Measurements from ENCODE around the gene ZDHHC12.

Gene ZDHHC12

DNA sequence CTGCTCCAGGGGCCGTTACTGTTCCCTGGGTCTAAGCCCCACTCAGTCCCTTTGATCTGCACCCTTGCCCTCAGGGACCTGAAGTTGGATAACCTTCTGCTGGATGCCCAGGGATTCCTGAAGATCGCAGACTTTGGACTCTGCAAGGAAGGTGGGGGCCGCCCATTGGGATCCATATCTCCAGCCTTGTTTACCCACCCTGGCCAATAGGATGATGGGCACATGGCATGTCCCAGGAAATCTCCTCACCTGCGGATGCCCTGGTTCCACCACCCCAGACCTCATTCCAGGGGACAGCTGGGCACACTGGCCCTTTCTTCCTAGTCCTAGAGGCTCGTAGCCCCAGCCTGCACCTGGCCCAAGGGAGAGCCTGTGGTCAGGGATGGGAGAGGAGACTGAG, 5.5 kb downstream of the ZDHHC12 start:
- H3K4me3 ChIP-seq (replicated peaks in 1 of 2; ENCODE audit: low read depth in 2 of 2, low read length in 2 of 2): no peak overlapping the region

DNA sequence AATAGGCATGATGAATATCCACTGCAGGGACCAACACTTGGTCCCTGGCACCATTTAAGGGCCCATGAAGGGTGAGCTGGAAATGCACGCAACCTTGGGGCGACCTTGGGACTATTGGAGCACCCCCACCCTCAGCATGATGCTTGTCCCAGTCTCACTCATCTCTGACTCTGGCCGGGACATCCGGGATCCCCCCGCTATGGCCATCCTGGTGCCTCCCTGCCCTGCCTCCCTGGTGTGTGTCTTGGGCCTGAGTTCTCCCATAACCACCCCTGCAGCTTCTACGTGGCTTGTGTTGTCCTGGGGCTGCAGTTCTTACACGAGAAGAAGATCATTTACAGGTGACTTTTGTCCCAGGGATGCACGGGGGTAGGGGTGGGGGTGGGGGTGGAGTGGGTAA, 5.9 kb downstream of the ZDHHC12 start:
- TF ChIP-seq, protein P1, sequence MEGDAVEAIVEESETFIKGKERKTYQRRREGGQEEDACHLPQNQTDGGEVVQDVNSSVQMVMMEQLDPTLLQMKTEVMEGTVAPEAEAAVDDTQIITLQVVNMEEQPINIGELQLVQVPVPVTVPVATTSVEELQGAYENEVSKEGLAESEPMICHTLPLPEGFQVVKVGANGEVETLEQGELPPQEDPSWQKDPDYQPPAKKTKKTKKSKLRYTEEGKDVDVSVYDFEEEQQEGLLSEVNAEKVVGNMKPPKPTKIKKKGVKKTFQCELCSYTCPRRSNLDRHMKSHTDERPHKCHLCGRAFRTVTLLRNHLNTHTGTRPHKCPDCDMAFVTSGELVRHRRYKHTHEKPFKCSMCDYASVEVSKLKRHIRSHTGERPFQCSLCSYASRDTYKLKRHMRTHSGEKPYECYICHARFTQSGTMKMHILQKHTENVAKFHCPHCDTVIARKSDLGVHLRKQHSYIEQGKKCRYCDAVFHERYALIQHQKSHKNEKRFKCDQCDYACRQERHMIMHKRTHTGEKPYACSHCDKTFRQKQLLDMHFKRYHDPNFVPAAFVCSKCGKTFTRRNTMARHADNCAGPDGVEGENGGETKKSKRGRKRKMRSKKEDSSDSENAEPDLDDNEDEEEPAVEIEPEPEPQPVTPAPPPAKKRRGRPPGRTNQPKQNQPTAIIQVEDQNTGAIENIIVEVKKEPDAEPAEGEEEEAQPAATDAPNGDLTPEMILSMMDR (IDR thresholded peaks at IDR 0.05; ENCODE audit: low read depth, low read length): no peak
- H3K4me3 ChIP-seq (replicated peaks in 1 of 2; ENCODE audit: low read depth in 2 of 2, low read length in 2 of 2): no peak overlapping the region
- no peak for DNase-seq (ENCODE audit: low read depth in 2 of 2)

More for the DNA sequence above, 5.5 kb downstream of the ZDHHC12 start:
- DNase-seq (ENCODE audit: low read depth in 2 of 2): no peak
- TF ChIP-seq, protein P1 (IDR thresholded peaks at IDR 0.05; ENCODE audit: low read depth, low read length): no peak

DNA sequence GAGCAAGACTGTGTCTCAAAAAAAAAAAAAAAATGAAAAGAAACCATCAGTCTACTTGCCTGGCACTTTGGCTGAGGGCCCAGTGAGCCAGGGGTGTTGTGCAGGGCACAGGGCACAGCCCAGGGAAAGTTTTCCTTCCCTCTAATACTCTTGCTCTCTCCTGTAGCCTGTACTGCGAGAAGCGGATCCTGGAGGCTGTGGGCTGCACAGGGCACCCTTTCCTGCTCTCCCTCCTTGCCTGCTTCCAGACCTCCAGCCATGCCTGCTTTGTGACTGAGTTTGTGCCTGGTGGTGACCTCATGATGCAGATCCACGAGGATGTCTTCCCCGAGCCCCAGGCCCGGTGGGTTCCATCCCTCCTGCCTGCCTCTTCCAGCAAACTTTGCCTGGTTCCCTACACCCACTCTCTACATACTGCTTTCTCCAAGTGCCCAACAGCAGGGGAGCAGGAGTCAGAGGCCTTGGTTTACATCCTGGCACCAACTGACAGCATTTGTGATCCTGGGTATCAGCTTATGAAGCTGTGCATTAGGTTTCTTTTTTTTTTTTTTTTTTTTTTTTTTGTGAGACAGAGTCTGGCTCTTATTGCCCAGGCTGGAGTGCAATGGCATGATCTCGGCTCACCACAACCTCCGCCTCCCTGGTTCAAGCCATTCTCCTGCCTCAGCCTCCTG, 7.2 kb downstream of the ZDHHC12 start:
- no peak overlapping the region for H3K4me3 ChIP-seq (replicated peaks in 1 of 2; ENCODE audit: low read depth in 2 of 2, low read length in 2 of 2)
- DNase-seq (ENCODE audit: low read depth in 2 of 2): no peak

DNA sequence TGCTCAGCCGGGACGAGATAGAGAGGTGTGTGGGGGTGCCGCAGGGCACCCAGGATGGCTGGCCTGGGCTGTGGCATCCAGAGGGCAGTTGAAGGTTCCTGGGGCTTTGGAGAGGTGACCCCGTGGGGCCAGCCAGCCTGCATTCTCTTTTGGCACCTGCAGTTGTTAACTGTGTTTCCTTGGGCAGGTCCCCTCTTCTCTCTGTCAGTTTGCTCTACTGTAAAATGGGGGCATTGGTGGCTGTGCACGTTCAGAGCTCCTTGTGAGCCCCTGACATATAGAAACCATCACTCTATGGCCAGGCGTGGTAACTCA, 8.5 kb downstream of the ZDHHC12 start:
- no peak overlapping the region for H3K4me3 ChIP-seq (replicated peaks in 1 of 2; ENCODE audit: low read depth in 2 of 2, low read length in 2 of 2)
- TF ChIP-seq, protein P1 (IDR thresholded peaks at IDR 0.05; ENCODE audit: low read depth, low read length): no peak
- DNase-seq (ENCODE audit: low read depth in 2 of 2): no peak

More for the DNA sequence above, 7.2 kb downstream of the ZDHHC12 start:
- TF ChIP-seq, protein P1 (IDR thresholded peaks at IDR 0.05; ENCODE audit: low read depth, low read length): no peak

DNA sequence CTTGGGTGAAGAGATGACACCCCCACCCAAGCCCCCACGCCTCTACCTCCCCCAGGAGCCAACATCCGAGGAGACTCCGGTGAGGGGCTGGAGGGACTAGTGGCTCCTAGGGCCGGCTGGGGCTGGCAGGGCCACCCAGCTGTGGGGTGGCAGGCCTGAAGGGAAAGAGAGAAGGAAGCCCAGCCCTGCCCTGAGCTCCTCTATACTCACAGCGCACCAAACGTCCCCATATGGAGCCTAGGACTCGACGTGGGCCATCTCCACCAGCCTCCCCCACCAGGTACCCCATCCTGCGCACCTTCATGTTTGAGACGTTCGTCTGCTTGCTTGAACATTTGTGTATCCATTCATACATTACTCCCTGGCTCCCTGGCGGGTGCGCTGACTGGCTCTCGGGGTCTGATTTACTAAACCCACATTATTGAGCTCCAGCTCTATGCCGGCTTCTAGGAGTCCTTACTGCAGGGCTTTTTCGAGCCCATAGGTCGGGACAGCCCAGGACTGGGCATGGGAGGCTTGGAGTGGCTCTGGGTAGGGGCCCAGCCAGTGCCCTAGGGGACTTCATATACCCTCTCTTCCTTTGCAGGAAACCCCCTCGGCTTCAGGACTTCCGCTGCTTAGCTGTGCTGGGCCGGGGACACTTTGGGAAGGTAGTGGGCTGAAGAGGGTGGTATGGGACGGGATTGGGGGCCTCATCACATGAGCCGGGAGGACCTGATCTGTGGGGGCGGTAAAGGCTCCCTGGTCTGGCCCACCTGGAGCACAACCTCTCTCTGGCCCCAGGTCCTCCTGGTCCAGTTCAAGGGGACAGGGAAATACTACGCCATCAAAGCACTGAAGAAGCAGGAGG, 9.1 kb downstream of the ZDHHC12 start:
- TF ChIP-seq, protein P1 (IDR thresholded peaks at IDR 0.05; ENCODE audit: low read depth, low read length): no peak
- DNase-seq (ENCODE audit: low read depth in 2 of 2): no peak
- no peak overlapping the region for H3K4me3 ChIP-seq (replicated peaks in 1 of 2; ENCODE audit: low read depth in 2 of 2, low read length in 2 of 2)

DNA sequence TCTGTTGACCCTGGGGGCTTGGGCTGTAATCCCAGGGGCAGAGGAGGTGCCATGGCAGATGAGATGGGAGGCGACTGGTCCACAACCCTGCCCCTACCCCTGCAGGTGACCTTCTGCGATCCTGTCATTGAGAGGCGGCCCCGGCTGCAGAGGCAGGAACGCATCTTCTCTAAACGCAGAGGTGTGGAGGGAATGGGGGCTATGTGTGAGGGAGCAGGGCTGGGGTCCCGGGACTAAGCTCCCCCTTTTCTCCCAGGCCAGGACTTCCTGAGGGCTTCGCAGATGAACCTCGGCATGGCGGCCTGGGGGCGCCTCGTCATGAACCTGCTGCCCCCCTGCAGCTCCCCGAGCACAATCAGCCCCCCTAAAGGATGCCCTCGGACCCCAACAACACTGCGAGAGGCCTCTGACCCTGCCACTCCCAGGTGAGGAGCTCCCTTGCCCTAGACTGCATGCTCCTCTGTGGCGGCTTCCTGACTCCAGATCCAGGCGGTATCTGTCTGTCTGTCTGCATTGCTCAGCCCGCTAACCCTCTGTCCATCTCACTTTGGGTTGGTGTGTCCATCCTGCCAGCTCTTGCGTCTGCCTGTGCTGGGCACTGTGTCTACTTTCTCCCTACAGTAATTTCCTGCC, 9.9 kb downstream of the ZDHHC12 start:
- TF ChIP-seq, protein P1 (IDR thresholded peaks at IDR 0.05; ENCODE audit: low read depth, low read length): no peak
- DNase-seq (ENCODE audit: low read depth in 2 of 2): no peak
- H3K4me3 ChIP-seq (replicated peaks in 1 of 2; ENCODE audit: low read depth in 2 of 2, low read length in 2 of 2): no peak overlapping the region

Measured in cardiac fibroblast (primary cell).